Mesothelial cell of epicardium (in vitro differentiated cells): Measurements from ENCODE around the gene ACSF2. TPM values are rescaled to one million over a fixed set of nuclear protein-coding genes. Genes with fewer than 3 reads are reported as not detected.

Source experiments
- DNase-seq, 2 experiments: peaks; one replicate each; pipeline ENCODE4 v3.0.0; 2021; ENCODE audit warnings: low spot score in 2 of 2; ENCODE audit not compliant: unreplicated experiment in 2 of 2
- H3K27ac Mint-ChIP-seq: 2 replicates; pipeline ENCODE4 v1.8.0; 2021; ENCODE audit warnings: mixed read lengths
- H3K27me3 Mint-ChIP-seq: 2 replicates; pipeline ENCODE4 v1.8.0; 2021; ENCODE audit warnings: low read depth, mixed read lengths
- H3K36me3 Mint-ChIP-seq: 2 replicates; pipeline ENCODE4 v1.8.0; 2021; ENCODE audit warnings: mixed read lengths
- H3K4me1 Mint-ChIP-seq: 2 replicates; pipeline ENCODE4 v1.8.0; 2021; ENCODE audit warnings: mixed read lengths
- H3K4me3 Mint-ChIP-seq: 2 replicates; pipeline ENCODE4 v1.8.0; 2021; ENCODE audit warnings: mild to moderate bottlenecking, moderate library complexity, mixed read lengths
- H3K9me3 Mint-ChIP-seq: 2 replicates; pipeline ENCODE4 v1.8.0; 2021; ENCODE audit warnings: mixed read lengths
- CTCF ChIP-seq: fragments of 200-600 bp; sonication (generic); IDR thresholded peaks from one replicate; pipeline ENCODE4 v1.5.0; 2021; ENCODE audit warnings: antibody characterized with exemption; ENCODE audit not compliant: unreplicated experiment
- total RNA-seq: library from RNA; stranded (reverse); gene quantifications from 3 replicates; pipeline ENCODE4 v1.2.1, GENCODE V29; 2021

Gene ACSF2
- 107 to 113 TPM (median 112 TPM) in 3 replicates for total RNA-seq

DNA sequence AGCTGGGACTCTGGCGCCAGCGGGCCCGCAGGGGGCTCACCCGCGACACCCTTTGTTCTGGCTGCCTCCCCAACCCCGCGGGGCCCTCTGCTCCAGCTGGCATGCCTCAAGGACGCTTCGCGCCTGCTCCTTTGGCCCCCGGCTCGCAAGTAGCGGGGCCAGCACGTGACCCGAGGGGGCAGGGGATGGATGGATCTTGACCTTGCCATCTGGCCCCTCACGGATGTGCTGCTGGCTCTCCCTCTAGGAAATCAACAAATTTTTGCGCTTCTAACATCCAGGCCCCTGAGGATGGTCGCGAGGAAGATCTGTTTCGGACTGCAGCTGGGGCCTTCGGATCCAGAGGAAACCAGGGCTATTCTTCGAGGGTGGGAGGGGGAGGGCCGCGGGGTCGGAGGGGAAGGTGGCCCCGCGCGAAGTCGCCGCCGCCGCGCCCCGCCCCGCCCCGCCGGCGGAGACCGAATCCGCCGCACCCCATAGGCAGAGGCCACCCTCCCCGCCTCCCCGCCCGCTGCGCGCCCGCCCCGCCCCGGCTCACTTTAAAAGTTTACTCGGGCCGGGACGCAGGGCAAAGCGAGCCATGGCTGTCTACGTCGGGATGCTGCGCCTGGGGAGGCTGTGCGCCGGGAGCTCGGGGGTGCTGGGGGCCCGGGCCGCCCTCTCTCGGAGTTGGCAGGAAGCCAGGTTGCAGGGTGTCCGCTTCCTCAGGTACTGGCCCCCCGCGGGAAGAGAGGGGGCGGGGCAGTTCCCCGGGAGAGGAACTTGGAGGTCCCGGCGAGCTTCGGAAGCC lies at the start of gene ACSF2:
TSS of gene ACSF2 (plus strand) at position 537 of the 790 bp plus-strand sequence. CDS start at position 581, 44 bp downstream.
- Mint-ChIP-seq H3K9me3 (no peaks in the 10 kb centered on the region), H3K27ac (peak within 1 kb of the TSS; percentile 96), H3K4me1 (peaks cover 68% of the 10 kb centered on the region), H3K36me3 (no peaks in the 10 kb centered on the region), H3K27me3 (no peaks in the 10 kb centered on the region), H3K4me3 (peak within 1 kb of the TSS; percentile 78)
- DNase-seq = peak; percentile 46 to 67
- TF ChIP-seq CTCF = no peak

DNA sequence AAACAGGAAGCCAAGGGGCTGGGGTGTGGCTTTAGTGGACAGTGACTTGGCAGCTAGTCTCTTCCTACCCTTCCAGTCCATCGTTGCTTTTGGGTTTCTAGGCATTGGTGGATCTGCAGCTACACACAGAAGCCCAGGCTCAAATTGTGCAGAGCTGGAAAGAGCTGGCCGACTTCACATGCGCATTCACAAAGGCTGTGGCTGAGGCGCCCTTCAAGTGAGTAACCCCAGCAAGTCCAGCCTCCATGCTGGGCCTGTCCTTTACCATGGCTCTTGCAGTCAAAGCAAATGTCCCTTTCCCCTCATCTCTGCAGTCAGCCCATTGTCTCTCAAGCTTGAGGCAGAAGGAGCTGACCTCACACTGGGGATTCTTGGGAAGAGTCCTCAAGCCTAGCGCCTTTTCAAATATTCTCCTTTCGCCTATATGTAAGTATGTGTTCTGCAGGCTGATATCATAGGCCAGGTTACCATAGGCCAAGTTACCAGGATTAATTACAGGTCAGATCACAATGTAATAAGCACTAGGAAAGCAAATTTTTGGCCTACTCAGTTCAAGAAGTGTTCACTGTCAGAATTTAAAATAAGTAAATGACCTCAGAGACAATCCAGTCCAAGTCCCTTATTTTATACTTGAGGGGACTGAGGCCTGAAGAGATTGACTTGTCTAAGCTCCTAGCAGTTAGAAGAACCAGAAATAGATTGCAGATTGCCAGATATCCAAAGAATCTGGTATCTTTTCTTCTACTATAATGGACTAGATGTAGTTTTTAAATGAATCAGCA lies 46.5 kb upstream of the ACSF2 start:
- no peaks in the 10 kb centered on the region for H3K4me1 Mint-ChIP-seq
- H3K27ac Mint-ChIP-seq = no peak overlapping the region
- no peak for DNase-seq
- no peaks in the 10 kb centered on the region for H3K9me3 Mint-ChIP-seq
- TF ChIP-seq CTCF = no peak
- no peak overlapping the region for H3K4me3 Mint-ChIP-seq
- H3K36me3 Mint-ChIP-seq = peaks cover 20% of the 10 kb centered on the region
- H3K27me3 Mint-ChIP-seq = no peaks in the 10 kb centered on the region

DNA sequence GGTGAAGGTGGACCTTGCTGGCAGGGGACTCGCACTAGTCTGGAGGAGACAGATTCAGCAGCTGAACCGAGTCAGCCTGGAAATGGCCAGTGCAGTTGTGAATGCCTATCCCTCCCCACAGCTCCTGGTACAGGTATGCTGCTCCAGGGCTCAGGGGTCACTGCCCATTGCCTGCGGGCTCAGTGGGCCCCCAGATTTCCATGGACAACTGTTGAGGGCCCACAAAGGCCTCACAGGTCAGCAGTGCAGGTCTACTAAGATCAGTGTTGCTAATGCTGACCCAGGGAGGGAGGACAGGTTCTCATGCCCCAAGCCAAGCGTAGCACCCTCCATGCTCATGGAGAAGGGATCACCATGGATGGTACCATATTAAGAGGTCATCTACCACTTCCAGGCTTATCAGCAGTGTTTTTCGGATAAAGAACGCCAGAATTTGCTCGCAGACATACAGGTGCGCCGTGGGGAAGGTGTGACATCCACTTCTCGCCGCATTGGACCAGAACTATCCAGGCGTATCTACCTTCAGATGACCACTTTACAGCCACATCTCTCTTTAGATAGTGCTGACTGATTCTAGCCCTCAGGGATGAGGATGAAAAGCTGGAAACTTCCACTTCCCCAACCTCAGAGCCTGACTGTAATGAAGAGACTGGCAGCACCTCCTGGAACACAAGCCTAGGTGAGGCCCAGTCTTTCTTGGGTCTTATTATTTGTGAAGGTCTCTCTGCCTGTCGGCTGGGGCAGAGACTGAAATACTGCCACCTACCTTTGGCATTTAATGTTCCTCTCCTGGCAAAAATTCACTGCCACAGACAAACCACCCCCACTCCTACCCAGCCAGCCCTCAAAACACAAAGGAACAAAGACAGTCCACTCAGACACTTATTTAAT lies 45.4 kb upstream of the ACSF2 start:
- Mint-ChIP-seq H3K27me3 (no peaks in the 10 kb centered on the region), H3K27ac (no peak overlapping the region), H3K36me3 (peaks cover 31% of the 10 kb centered on the region), H3K4me3 (no peak overlapping the region), H3K9me3 (no peaks in the 10 kb centered on the region), H3K4me1 (no peaks in the 10 kb centered on the region)
- TF ChIP-seq CTCF = no peak
- DNase-seq = no peak

- Mint-ChIP-seq H3K27ac (no peak overlapping the region), H3K4me1 (no peaks in the 10 kb centered on the region), H3K36me3 (peaks cover 31% of the 10 kb centered on the region), H3K9me3 (no peaks in the 10 kb centered on the region), H3K27me3 (no peaks in the 10 kb centered on the region), H3K4me3 (no peak overlapping the region)
- no peak for DNase-seq
- no peak for TF ChIP-seq CTCF
Measured at GRCh38 chr17:50381260-50381815, 44.7 kb upstream of the ACSF2 start.

DNA sequence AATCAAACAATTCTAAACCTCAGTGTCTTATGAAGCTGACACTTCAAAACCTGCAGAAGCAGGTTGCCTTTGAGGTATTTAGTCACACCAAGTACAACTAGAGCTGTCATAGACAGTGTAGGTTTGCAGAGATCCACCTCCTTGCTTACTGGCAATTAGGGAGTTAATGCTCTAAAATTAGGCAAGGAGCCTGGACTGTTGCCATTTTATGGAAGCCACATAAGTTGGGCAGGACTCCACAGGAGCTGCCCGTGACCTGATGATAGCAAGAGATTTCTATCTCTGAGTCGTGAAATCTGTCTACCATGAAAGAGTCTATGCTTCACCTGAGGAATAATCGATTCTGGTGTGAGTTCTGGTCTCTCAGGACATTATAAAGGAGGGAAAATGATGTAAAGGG lies 44.1 kb upstream of the ACSF2 start:
- no peaks in the 10 kb centered on the region for H3K27me3 Mint-ChIP-seq
- DNase-seq = no peak
- no peak for TF ChIP-seq CTCF
- no peaks in the 10 kb centered on the region for H3K9me3 Mint-ChIP-seq
- no peak overlapping the region for H3K27ac Mint-ChIP-seq
- no peaks in the 10 kb centered on the region for H3K4me1 Mint-ChIP-seq
- H3K4me3 Mint-ChIP-seq = no peak overlapping the region
- H3K36me3 Mint-ChIP-seq = peaks cover 37% of the 10 kb centered on the region
